ENCODE measurements around the gene ZBTB16.

ZBTB16 gene

GRCh38 chr11:114065094-114065493, 5.6 kb downstream of the ZBTB16 start:
- no peak for DNase-seq

- DNase-seq = no peak
Observed at GRCh38 chr11:114066046-114066648, 6.6 kb downstream of the ZBTB16 start.

GRCh38 chr11:114068327-114068726, 8.8 kb downstream of the ZBTB16 start:
- DNase-seq = no peak

- DNase-seq = no peak
Observed at GRCh38 chr11:114070464-114071139, 11.1 kb downstream of the ZBTB16 start.

GRCh38 chr11:114073007-114073827, 13.7 kb downstream of the ZBTB16 start:
- DNase-seq = no peak

GRCh38 chr11:114073828-114074381, 14.4 kb downstream of the ZBTB16 start:
- DNase-seq = no peak

- DNase-seq = peak in 3 of 4 experiments; percentile 34 to 43 (median 42)
Observed at GRCh38 chr11:114074546-114075343, 15.2 kb downstream of the ZBTB16 start.

- no peak for DNase-seq
Observed at GRCh38 chr11:114075344-114075610, 15.8 kb downstream of the ZBTB16 start.

- peak in 3 of 4 experiments; percentile 51 to 60 (median 52) for DNase-seq
Observed at GRCh38 chr11:114075891-114076441, 16.5 kb downstream of the ZBTB16 start.

GRCh38 chr11:114076921-114077331, 17.4 kb downstream of the ZBTB16 start:
- DNase-seq = no peak

- no peak for DNase-seq
Observed at GRCh38 chr11:114077482-114078305, 18.2 kb downstream of the ZBTB16 start.

- DNase-seq = no peak
Observed at GRCh38 chr11:114078423-114078822, 18.9 kb downstream of the ZBTB16 start.

- no peak for DNase-seq
Observed at GRCh38 chr11:114079511-114080065, 20.1 kb downstream of the ZBTB16 start.

- peak; percentile 41 to 82 (median 69) for DNase-seq
Observed at GRCh38 chr11:114080219-114080618, 20.7 kb downstream of the ZBTB16 start.

- DNase-seq = no peak
Observed at GRCh38 chr11:114080769-114081168, 21.3 kb downstream of the ZBTB16 start.

- DNase-seq = no peak
Observed at GRCh38 chr11:114081641-114082414, 22.3 kb downstream of the ZBTB16 start.

- no peak for DNase-seq
Observed at GRCh38 chr11:114082415-114082748, 22.9 kb downstream of the ZBTB16 start.

- DNase-seq = peak in 2 of 4 experiments; percentile 33 to 45
Observed at GRCh38 chr11:114082767-114083181, 23.3 kb downstream of the ZBTB16 start.

GRCh38 chr11:114083391-114084252, 24.1 kb downstream of the ZBTB16 start:
- peak in 3 of 4 experiments; percentile 40 to 47 (median 45) for DNase-seq
